ENCODE results near the gene N4BP2L2. TPM values are rescaled to one million over a fixed set of nuclear protein-coding genes. Genes with fewer than 3 reads are reported as not detected.

The N4BP2L2 gene
- total RNA-seq, 3 donors from 2014 or later, result 130 to 341 (median 250) TPM

DNA sequence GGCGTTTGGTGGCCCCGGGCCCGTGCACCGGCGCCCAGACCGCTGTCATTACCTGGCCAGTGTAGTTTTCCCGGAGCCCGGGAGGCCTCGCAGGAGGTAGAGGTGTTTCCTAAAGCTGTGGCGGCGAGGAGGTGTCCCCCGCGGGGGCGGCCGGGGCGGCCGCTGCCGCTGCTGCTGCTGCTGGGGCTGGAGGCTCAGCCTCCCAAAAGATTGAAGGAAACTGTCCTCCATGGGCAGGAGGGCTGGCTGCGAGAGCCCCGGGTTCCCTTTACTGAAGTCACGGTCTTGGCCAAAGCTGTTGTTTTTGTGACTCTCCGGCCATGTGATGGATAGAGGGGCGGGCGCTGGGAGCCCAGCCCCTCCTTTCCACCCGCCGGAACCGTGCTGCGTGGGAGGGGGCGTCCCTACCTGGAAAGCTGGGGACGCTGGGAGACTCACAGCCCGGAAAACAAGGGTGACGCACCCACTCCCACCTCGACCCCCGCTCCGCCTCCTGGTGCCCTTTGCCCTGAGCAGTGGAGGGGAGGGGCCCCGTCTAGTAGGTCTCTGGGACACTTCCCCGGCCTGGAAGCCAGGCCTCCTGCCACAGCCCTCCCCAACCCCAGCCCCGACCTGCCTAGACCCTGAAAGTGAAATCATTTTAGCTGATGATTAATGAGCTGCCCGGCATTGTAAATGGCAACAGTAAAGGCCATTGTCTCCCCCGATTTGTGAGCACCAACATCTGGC, 110.6 kb downstream of the N4BP2L2 start, which contains the start of gene N4BP2L1:
Gene N4BP2L1 (minus strand): TSS at position 279 of the 729 bp plus-strand sequence. CDS start 48 bp downstream, at position 231.
- H3K9me3 ChIP-seq, result no peaks in the 10 kb centered on the region
- DNase-seq (ENCODE audit: low spot score in 2 of 2), result peak; percentile 64 to 83
- no peaks in the 10 kb centered on the region for H3K27me3 ChIP-seq
- H3K27ac ChIP-seq, result peak within 1 kb of the TSS; percentile 97 to 98
- intact Hi-C loops (cut with DNase I; ENCODE audit: low total_unique reads), result no loop called here
- TF ChIP-seq POLR2AphosphoS5 (IDR thresholded peaks at IDR 0.05) (peak; percentile 69 to 95 (median 82)), POLR2A (IDR thresholded peaks at IDR 0.05) (peak; percentile 84)
- TF ChIP-seq, protein P1, sequence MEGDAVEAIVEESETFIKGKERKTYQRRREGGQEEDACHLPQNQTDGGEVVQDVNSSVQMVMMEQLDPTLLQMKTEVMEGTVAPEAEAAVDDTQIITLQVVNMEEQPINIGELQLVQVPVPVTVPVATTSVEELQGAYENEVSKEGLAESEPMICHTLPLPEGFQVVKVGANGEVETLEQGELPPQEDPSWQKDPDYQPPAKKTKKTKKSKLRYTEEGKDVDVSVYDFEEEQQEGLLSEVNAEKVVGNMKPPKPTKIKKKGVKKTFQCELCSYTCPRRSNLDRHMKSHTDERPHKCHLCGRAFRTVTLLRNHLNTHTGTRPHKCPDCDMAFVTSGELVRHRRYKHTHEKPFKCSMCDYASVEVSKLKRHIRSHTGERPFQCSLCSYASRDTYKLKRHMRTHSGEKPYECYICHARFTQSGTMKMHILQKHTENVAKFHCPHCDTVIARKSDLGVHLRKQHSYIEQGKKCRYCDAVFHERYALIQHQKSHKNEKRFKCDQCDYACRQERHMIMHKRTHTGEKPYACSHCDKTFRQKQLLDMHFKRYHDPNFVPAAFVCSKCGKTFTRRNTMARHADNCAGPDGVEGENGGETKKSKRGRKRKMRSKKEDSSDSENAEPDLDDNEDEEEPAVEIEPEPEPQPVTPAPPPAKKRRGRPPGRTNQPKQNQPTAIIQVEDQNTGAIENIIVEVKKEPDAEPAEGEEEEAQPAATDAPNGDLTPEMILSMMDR (IDR thresholded peaks at IDR 0.05), result no peak
- H3K36me3 ChIP-seq, result no peaks in the 10 kb centered on the region
- H3K4me1 ChIP-seq, result no peaks in the 10 kb centered on the region
- H3K4me3 ChIP-seq, result peak within 1 kb of the TSS; percentile 84 to 87 (median 84)

DNA sequence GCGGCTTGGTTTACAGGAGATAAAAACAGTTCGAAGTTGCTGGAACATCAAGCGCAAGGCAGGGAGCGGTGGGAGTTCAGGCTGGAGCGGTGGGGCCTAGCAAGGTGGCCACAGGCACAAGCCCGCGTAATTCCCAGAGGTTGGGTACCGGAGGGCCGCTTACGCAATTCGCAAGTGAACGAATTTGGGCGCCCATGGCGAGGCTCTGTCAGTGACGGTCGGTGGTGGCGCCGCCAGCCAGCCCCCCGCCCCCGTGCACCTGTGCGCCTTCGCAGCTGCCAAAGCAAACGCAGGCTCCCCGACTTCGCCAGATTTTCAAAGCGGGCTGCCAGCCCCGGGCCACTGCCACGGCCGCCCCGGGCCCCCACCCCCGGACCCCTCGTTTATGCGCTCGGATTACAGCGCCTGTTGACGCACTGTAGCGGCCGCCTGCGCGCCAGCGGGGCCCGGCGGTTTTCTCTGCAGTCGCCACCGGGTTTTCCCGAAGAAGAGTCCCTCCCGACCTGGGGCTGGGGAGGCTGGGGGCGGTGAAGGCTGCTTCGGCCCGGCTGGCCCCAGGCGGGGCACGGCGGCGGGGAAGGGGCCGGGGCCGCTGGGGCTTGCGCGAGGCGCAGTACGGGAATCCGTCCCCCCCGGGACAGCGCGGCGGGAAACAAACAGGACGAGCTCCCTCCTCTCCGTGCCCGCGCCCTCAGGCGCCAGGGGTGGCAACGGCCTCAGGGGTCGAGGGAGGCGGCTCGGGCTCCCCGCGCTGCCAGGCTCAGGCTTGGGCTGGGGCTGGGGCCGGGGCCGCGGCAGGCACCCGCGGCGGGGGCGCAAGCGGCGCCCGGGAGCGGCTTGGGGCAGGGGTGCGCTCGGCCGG, 111.4 kb downstream of the N4BP2L2 start:
- TF ChIP-seq, protein P1 (IDR thresholded peaks at IDR 0.05), result no peak
- TF ChIP-seq POLR2A (IDR thresholded peaks at IDR 0.05) (no peak), POLR2AphosphoS5 (IDR thresholded peaks at IDR 0.05) (peak in 1 of 3 donors; percentile 21)
- Histone ChIP-seq H3K4me3 (peak overlapping the region; percentile 84 to 87 (median 84)), H3K9me3 (no peaks in the 10 kb centered on the region), H3K27me3 (no peaks in the 10 kb centered on the region), H3K27ac (peak overlapping the region; percentile 97 to 98), H3K4me1 (no peaks in the 10 kb centered on the region), H3K36me3 (no peaks in the 10 kb centered on the region)
- intact Hi-C loops (cut with DNase I; ENCODE audit: low total_unique reads), result no loop called here
- peak; percentile 52 to 62 for DNase-seq (ENCODE audit: low spot score in 2 of 2)

DNA sequence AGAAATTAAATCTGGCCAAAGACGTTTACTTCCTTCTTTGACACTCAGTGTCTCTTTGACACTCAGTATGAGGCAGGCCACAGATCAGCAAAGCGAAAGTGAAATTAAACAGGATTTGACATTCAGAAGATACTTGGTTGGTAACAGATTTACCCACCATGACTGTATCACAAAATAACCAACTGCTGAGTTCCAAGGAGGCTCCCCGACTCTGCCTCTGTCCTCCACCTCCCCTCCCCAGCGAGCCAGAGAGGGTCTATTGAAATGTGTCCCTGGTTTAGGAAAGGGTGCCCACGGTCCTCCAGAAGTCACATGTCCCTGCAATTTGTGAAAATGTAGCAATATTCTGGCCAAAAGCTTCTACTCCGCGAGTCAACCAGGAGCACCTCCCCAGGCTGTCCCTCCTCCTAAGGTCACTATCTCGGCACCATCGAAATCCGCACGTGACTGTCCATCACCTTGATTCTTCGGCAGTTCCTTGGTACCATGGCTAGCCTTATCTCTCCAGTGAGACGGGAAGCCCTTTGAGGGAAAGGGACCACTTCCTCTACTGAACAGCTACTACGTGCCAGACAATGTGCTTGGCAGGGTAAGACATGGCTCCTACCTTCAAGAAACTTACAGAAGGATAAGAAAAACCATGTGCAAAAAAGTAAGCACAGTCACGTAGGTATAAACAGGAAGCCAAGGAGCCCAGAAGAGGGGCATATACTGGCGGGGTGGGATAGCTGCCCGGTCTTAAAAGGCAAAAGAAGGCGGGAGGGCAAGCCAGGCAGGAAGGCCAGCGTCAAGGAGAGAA, 112.2 kb downstream of the N4BP2L2 start:
- intact Hi-C loops (cut with DNase I; ENCODE audit: low total_unique reads), result no loop called here
- TF ChIP-seq POLR2A (IDR thresholded peaks at IDR 0.05), result no peak
- TF ChIP-seq, protein P1 (IDR thresholded peaks at IDR 0.05), result no peak
- no peak for TF ChIP-seq POLR2AphosphoS5 (IDR thresholded peaks at IDR 0.05)
- Histone ChIP-seq H3K4me3 (peak overlapping the region; percentile 84 to 87 (median 84)), H3K27me3 (no peaks in the 10 kb centered on the region), H3K27ac (peak overlapping the region; percentile 97 to 98), H3K9me3 (no peaks in the 10 kb centered on the region), H3K4me1 (no peaks in the 10 kb centered on the region), H3K36me3 (no peaks in the 10 kb centered on the region)
- DNase-seq (ENCODE audit: low spot score in 2 of 2), result no peak

DNA sequence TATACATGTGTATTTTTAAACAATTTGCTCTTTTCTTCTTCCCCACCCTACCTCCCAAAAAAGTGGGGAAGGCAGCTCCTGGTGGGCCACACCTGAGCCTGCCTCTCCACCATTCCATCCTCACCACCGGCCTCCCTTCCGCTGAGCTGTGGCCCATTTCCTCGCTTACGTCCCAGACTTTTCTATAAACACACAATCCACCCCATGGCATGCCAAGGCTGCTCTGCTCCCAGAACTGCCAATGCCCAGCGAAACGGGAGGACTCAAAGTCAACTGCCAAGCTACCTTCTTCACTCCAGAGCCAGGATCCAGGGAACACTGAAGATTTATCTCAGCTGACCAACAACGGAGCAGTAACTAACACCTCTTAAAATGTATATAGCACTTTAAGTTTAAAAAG, 113.4 kb downstream of the N4BP2L2 start:
- intact Hi-C loops (cut with DNase I; ENCODE audit: low total_unique reads), result no loop called here
- TF ChIP-seq POLR2AphosphoS5 (IDR thresholded peaks at IDR 0.05), result no peak
- TF ChIP-seq, protein P1 (IDR thresholded peaks at IDR 0.05), result no peak
- no peak for TF ChIP-seq POLR2A (IDR thresholded peaks at IDR 0.05)
- H3K9me3 ChIP-seq, result no peaks in the 10 kb centered on the region
- no peaks in the 10 kb centered on the region for H3K4me1 ChIP-seq
- H3K36me3 ChIP-seq, result no peaks in the 10 kb centered on the region
- H3K4me3 ChIP-seq, result no peak overlapping the region
- DNase-seq (ENCODE audit: low spot score in 2 of 2), result no peak
- no peaks in the 10 kb centered on the region for H3K27me3 ChIP-seq
- H3K27ac ChIP-seq, result no peak overlapping the region

Measured in breast epithelium (tissue), 4 donors.